Astrocyte (in vitro differentiated cells and primary cell): Measurements from ENCODE around the gene EHBP1. TPM values are rescaled to one million over a fixed set of nuclear protein-coding genes. Genes with fewer than 3 reads are reported as not detected.

ENCODE experiments used
- DNase-seq: peaks from one replicate; pipeline ENCODE4 v3.0.0-alpha.2; 2010; ENCODE audit warnings: low read depth
- FAIRE-seq: peaks from 2 replicates; lab custom pipeline; 2011; peaks lifted over from hg19 to GRCh38; lab: Jason Lieb, UNC
- H2AFZ ChIP-seq: 2 replicates; pipeline ENCODE4 v1.6.0; 2012; ENCODE audit warnings: low read depth, low read length, inconsistent platforms
- H3K27ac ChIP-seq: 2 replicates; pipeline ENCODE4 v1.5.1; 2011; ENCODE audit warnings: low read depth, low read length, inconsistent platforms
- H3K27me3 ChIP-seq: 2 replicates; pipeline ENCODE4 v1.6.0; 2011; ENCODE audit warnings: low read length, inconsistent platforms; ENCODE audit not compliant: insufficient read depth
- H3K36me3 ChIP-seq: 2 replicates; pipeline ENCODE4 v1.5.1; 2011; ENCODE audit warnings: low read length, inconsistent platforms; ENCODE audit not compliant: insufficient read depth
- H3K4me1 ChIP-seq: 2 replicates; pipeline ENCODE4 v1.5.1; 2011; ENCODE audit warnings: low read length, inconsistent platforms; ENCODE audit not compliant: insufficient read depth
- H3K4me2 ChIP-seq: 2 replicates; pipeline ENCODE4 v1.6.0; 2012; ENCODE audit warnings: low read length, inconsistent platforms
- H3K4me3 ChIP-seq: 2 replicates; pipeline ENCODE4 v1.5.1; 2011; ENCODE audit warnings: low read depth, mild to moderate bottlenecking, low read length, inconsistent platforms; ENCODE audit not compliant: insufficient read depth
- H3K79me2 ChIP-seq: 2 replicates; pipeline ENCODE4 v1.6.0; 2012; ENCODE audit warnings: mild to moderate bottlenecking, low read length, inconsistent platforms; ENCODE audit not compliant: insufficient read depth
- H3K9ac ChIP-seq: 2 replicates; pipeline ENCODE4 v1.6.0; 2012; ENCODE audit warnings: mild to moderate bottlenecking, low read length, inconsistent platforms
- H3K9me3 ChIP-seq: 2 replicates; pipeline ENCODE4 v1.5.1; 2012; ENCODE audit warnings: low read depth, mild to moderate bottlenecking, low read length, inconsistent platforms; ENCODE audit not compliant: insufficient read depth
- H4K20me1 ChIP-seq: 2 replicates; pipeline ENCODE4 v1.6.0; 2012; ENCODE audit warnings: low read length, inconsistent platforms; ENCODE audit not compliant: insufficient read depth
- H3K27ac Mint-ChIP-seq: one replicate; pipeline ENCODE4 v1.8.0; 2021; ENCODE audit warnings: mild to moderate bottlenecking, mixed read lengths; ENCODE audit not compliant: unreplicated experiment
- H3K27me3 Mint-ChIP-seq: one replicate; pipeline ENCODE4 v1.8.0; 2021; ENCODE audit warnings: low read depth, mixed read lengths; ENCODE audit not compliant: unreplicated experiment
- H3K36me3 Mint-ChIP-seq: one replicate; pipeline ENCODE4 v1.8.0; 2021; ENCODE audit warnings: low read depth, mixed read lengths; ENCODE audit not compliant: unreplicated experiment
- H3K4me1 Mint-ChIP-seq: one replicate; pipeline ENCODE4 v1.8.0; 2021; ENCODE audit warnings: low read depth, mixed read lengths; ENCODE audit not compliant: unreplicated experiment
- H3K4me3 Mint-ChIP-seq: one replicate; pipeline ENCODE4 v1.8.0; 2021; ENCODE audit warnings: mild to moderate bottlenecking, moderate library complexity, mixed read lengths; ENCODE audit not compliant: unreplicated experiment
- H3K9me3 Mint-ChIP-seq: one replicate; pipeline ENCODE4 v1.8.0; 2021; ENCODE audit warnings: mild to moderate bottlenecking, mixed read lengths; ENCODE audit not compliant: unreplicated experiment
- EZH2 ChIP-seq: IDR thresholded peaks from 2 replicates; pipeline ENCODE4 v1.6.1; 2012; ENCODE audit warnings: mild to moderate bottlenecking, low read length, inconsistent platforms; ENCODE audit not compliant: insufficient read depth
- total RNA-seq: library from RNA; stranded (reverse); gene quantifications from 2 replicates; pipeline ENCODE4 v1.2.1, GENCODE V29; 2021
- TF ChIP-seq, protein P1 (sequence below): IDR thresholded peaks from 2 replicates; pipeline ENCODE4 v1.5.1; 2011; ENCODE audit warnings: low read depth, mild to moderate bottlenecking, inconsistent platforms, low read length, moderate library complexity; ENCODE audit not compliant: insufficient read depth

EHBP1 gene
- total RNA-seq, 1 donor from 2014 or later: 44.1 TPM

DNA sequence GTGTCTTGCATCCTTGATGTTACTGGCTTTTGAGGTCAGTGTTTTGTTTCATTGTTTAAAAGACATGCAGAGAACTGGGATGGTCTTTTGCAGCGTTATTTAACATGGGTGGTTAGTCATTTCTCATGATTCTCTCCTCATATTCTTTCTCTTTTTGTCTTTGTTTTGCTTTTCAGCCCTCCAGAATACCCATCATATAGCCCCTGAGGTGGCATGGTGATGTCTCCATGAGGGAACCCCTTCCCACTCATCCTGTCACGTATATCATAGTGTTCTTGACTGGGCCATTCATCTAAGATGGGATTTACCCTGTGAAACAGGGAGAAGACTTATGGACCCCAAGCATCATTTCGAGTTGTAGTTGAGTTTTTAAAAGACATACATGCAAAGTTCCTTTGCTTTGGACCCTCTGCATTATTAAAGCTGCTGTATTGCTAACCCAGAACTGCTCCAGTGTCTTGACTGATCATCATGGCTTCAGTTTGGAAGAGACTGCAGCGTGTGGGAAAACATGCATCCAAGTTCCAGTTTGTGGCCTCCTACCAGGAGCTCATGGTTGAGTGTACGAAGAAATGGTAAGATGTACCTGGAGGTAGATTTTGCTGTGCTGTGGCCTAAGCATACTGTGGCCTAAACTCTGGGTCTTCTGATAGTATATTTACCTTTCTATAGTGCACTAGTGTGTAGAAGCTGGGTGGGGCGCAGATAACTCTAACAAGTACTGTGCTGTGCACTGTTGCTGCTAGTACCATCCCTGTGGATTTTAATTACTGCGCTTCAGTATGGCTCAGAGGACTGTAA is 1.4 kb downstream of the EHBP1 start:
- Histone ChIP-seq H3K27ac (peak overlapping the region; percentile 68), H3K4me1 (peaks cover 27% of the 10 kb centered on the region), H2AFZ (peak overlapping the region; percentile 64), H3K9ac (peak overlapping the region; percentile 88), H4K20me1 (peaks cover 31% of the 10 kb centered on the region), H3K4me3 (peak overlapping the region; percentile 94), H3K27me3 (no peaks in the 10 kb centered on the region), H3K79me2 (peaks cover 60% of the 10 kb centered on the region), H3K4me2 (peak overlapping the region; percentile 92), H3K9me3 (no peaks in the 10 kb centered on the region), H3K36me3 (peaks cover 22% of the 10 kb centered on the region)
- Mint-ChIP-seq H3K27ac (no peak overlapping the region), H3K36me3 (peaks cover 13% of the 10 kb centered on the region), H3K4me1 (peaks cover 21% of the 10 kb centered on the region), H3K27me3 (no peaks in the 10 kb centered on the region), H3K4me3 (peak overlapping the region; percentile 88), H3K9me3 (peaks cover 9% of the 10 kb centered on the region)
- no peak for DNase-seq
- TF ChIP-seq, protein P1, sequence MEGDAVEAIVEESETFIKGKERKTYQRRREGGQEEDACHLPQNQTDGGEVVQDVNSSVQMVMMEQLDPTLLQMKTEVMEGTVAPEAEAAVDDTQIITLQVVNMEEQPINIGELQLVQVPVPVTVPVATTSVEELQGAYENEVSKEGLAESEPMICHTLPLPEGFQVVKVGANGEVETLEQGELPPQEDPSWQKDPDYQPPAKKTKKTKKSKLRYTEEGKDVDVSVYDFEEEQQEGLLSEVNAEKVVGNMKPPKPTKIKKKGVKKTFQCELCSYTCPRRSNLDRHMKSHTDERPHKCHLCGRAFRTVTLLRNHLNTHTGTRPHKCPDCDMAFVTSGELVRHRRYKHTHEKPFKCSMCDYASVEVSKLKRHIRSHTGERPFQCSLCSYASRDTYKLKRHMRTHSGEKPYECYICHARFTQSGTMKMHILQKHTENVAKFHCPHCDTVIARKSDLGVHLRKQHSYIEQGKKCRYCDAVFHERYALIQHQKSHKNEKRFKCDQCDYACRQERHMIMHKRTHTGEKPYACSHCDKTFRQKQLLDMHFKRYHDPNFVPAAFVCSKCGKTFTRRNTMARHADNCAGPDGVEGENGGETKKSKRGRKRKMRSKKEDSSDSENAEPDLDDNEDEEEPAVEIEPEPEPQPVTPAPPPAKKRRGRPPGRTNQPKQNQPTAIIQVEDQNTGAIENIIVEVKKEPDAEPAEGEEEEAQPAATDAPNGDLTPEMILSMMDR: no peak
- no peak for TF ChIP-seq EZH2
- FAIRE-seq: no peak

DNA sequence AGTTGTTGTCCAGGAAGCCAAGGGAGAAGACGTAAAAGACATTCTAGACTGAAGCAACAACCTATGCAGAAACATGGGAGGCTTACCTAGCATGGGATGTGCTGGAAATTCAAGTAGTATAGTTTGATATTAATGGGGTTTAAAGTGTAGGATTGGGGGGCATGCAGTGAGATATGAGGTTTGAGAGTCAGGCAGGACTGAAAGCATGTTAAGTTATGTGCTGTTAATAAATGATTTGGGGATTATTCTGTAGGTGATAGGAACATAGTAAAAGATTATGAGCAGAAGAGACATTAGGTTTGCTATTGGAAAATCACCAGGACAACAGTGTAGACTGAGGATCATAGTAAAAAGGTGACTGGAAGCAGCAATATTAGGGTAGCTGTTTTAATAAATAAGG is 3.2 kb downstream of the EHBP1 start:
- peaks cover 27% of the 10 kb centered on the region for H3K4me1 ChIP-seq
- H3K36me3 Mint-ChIP-seq: peaks cover 13% of the 10 kb centered on the region
- peak overlapping the region; percentile 92 for H3K4me2 ChIP-seq
- peak overlapping the region; percentile 11 for H3K4me3 ChIP-seq
- peaks cover 78% of the 10 kb centered on the region for H3K79me2 ChIP-seq
- no peak overlapping the region for H3K27ac Mint-ChIP-seq
- peaks cover 9% of the 10 kb centered on the region for H3K9me3 Mint-ChIP-seq
- DNase-seq (no peak), FAIRE-seq (no peak)
- no peaks in the 10 kb centered on the region for H3K27me3 Mint-ChIP-seq
- no peak overlapping the region for H3K27ac ChIP-seq
- H3K36me3 ChIP-seq: peaks cover 22% of the 10 kb centered on the region
- H3K27me3 ChIP-seq: no peaks in the 10 kb centered on the region
- TF ChIP-seq, protein P1: no peak
- no peak for TF ChIP-seq EZH2
- no peaks in the 10 kb centered on the region for H3K9me3 ChIP-seq
- H3K4me1 Mint-ChIP-seq: peaks cover 21% of the 10 kb centered on the region
- H3K4me3 Mint-ChIP-seq: peak overlapping the region; percentile 18
- peaks cover 43% of the 10 kb centered on the region for H4K20me1 ChIP-seq
- H2AFZ ChIP-seq: no peak overlapping the region
- no peak overlapping the region for H3K9ac ChIP-seq
